GM21737 (cell line): ENCODE data around the gene SLC5A9.
A peak's percentile ranks its signal among the peaks of the same experiment; 100 is the strongest.
"Not testable (repeated sequence)": the region's sequence is repeated elsewhere in the genome, so short reads cannot be mapped to it uniquely, and the experiment has no call there.

ENCODE experiments used
- ATAC-seq: cut with Tn5 transposase; IDR thresholded peaks from one replicate; pipeline ENCODE4 v1.9.1; 2021; ENCODE audit warnings: mild to moderate bottlenecking, moderate library complexity; ENCODE audit not compliant: unreplicated experiment

SLC5A9 gene

GRCh38 chr1:48213462-48213861, 9.1 kb upstream of the SLC5A9 start:
- not testable (repeated sequence) for ATAC-seq

- ATAC-seq = not testable (repeated sequence)
These were observed 8.2 kb upstream of the SLC5A9 start for GRCh38 chr1:48214366-48214765.

DNA sequence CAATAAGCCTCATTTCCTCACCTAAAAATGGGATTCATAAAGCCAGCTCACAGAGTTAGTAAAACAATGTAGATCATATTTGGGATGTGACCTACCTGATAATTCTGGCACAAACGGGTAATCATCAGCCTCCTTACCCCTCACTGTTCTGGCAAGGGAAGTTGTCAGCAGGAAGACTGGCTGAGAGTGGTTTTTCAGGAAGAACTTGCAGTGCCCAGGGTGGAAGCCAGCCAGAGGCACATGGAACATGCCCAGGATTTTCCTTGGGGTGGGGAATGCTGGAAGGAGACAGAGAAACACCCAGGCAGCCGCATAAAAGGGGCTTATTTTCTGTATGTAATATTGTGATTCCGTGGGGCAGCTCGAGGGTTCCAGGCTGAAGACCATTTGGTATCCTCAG, 7.7 kb upstream of the SLC5A9 start:
- no peak for ATAC-seq

DNA sequence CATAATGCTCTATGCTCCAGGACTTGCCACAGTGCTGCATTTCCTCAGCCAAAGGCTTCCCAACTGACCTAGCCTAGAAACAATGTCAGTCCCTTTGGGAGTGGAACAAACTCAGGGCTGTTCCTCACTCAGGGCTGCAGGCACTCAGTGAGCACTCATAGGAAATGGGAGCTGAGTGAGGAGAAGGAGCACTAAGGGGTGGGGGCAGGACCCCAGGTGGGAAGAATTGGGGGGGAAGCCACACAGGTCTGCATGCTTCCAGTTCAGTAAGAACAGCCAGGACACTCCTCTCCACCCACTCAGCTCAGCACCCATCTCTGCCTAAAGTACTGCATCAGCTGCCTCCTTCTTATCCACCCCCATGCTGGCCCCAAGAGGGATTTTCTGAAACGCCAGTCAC, 7.3 kb upstream of the SLC5A9 start:
- no peak for ATAC-seq

GRCh38 chr1:48215889-48216288, 6.6 kb upstream of the SLC5A9 start:
- no peak for ATAC-seq

DNA sequence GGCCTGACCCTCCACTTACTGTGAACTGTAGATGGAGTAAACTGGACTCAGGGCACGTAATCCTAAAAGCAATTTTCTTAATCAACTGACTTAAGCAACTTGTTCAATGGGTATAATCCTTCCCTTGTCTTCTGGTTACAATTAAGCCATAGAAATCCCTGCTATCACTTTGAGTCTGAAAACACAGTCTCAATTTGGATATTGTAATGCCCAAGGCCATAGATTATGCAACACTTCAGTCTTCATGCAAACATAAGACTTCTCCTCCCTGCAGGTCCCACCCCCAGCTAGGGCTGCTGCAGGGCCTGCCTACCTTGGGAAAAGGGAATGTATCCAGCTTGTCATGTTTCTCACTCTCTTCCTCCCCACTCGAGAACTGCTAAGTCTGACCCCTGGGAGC, 6.2 kb upstream of the SLC5A9 start:
- ATAC-seq = no peak

GRCh38 chr1:48216941-48217340, 5.6 kb upstream of the SLC5A9 start:
- ATAC-seq = no peak

GRCh38 chr1:48217856-48218255, 4.7 kb upstream of the SLC5A9 start:
- ATAC-seq = no peak

DNA sequence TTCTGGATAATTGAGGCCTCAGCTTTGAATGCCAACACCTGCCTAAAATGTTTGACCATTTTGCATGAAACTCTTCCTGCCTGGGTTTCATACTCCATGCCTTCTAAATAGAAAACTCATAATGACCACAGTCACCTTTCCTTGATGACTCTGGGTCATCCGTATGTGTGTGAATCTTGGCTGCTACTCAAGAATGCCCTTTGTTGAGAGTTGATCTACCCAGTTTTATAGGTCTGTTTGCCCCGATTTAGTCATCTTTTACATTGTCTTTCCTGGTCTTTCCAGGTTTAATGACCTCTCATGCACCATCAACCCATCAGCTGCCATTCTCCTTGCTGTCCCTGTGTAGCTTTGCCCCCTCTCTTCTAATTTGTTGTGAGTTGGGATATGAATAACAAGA, 2.7 kb upstream of the SLC5A9 start:
- ATAC-seq = no peak

- no peak for ATAC-seq
These were observed 1.4 kb upstream of the SLC5A9 start for GRCh38 chr1:48221122-48221521.

GRCh38 chr1:48221657-48222056, 859 bp upstream of the SLC5A9 start:
- ATAC-seq = no peak

GRCh38 chr1:48223366-48224240, 1.1 kb downstream of the SLC5A9 start:
- no peak for ATAC-seq

DNA sequence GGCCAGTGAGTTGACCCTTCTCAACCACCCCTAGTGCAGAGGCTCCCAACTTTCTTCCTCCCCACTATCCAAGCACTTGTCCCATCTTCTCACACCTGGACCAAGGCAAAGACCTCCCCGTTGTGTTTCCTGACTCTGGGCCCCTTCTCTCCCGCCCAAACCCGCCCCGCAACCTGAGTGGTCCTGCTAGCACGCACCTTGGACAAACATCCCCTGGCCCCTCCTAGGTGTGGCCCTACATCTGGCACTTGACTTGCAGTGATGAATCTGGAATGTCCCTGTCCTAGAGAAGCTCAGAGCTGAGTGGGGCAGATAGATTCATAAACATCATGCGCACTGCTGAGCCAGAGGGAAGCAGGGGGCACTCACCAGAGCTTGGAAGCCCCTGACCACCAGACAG, 2.3 kb downstream of the SLC5A9 start:
- ATAC-seq = no peak

DNA sequence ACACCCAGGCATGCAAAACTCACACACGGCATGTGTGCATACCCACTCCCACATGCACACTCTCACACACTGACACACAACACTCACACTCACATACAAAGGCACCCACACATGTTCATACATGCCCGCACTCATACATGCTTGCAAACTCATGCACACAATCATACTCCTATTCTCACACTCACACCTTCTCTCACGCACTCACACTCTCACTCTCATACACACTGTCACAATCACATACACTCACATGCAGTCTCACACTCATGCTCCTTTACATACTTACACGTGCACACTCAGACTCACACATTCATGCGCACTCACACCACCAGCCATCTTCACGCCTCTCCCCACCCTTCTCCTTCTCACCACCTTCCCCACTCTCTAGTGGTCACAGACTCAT, 3.1 kb downstream of the SLC5A9 start:
- no peak for ATAC-seq

GRCh38 chr1:48227165-48228013, 4.9 kb downstream of the SLC5A9 start:
- peak; percentile 50 for ATAC-seq

GRCh38 chr1:48228156-48228555, 5.6 kb downstream of the SLC5A9 start:
- ATAC-seq = no peak

DNA sequence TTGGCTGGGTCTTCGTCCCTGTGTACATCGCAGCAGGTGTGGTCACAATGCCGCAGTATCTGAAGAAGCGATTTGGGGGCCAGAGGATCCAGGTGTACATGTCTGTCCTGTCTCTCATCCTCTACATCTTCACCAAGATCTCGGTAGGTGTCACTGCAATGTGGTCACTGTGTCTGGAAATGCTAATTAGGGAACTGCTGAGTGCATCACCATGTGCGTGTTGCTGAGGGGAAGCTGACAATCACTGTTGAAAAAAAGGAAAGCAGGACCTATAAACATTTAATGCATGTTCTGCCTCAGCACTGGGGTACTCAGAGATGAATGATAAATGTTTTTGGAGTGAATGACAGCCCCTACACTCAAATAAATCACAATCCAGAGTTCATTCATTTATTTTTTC, 6.8 kb downstream of the SLC5A9 start:
- no peak for ATAC-seq

GRCh38 chr1:48230236-48230635, 7.7 kb downstream of the SLC5A9 start:
- ATAC-seq = no peak

DNA sequence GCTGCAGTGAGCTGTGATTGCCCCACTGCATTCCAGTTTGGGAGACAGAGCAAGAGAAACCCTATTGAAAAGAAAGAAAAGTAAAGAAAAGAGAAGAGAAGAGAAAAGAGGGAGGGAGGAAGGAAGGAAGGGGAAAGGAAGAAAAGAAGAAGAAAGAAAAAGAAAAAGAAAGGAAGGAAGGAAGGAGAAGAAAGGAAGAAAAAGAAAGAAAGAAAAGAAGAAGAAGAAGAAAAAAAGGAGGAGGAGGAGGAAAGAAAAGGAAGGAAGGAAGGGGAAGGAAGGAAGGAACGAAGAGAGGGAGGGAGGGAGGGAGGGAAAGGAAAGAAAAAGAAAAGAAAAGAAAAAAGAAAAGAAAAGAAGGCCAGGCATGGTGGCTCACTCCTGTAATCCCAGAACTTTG, 10.2 kb downstream of the SLC5A9 start:
- no peak for ATAC-seq

- ATAC-seq = no peak
These were observed 11.4 kb downstream of the SLC5A9 start for GRCh38 chr1:48233666-48234485.

GRCh38 chr1:48235652-48236051, 13.1 kb downstream of the SLC5A9 start:
- no peak for ATAC-seq
